HG03342 (cell line): ENCODE measurements around the gene ZMAT5.

Experiments used
- ATAC-seq: cut with Tn5 transposase; IDR thresholded peaks from one replicate; pipeline ENCODE4 v1.9.1; 2021; ENCODE audit warnings: mild to moderate bottlenecking, moderate library complexity; ENCODE audit not compliant: unreplicated experiment

ZMAT5 gene

DNA sequence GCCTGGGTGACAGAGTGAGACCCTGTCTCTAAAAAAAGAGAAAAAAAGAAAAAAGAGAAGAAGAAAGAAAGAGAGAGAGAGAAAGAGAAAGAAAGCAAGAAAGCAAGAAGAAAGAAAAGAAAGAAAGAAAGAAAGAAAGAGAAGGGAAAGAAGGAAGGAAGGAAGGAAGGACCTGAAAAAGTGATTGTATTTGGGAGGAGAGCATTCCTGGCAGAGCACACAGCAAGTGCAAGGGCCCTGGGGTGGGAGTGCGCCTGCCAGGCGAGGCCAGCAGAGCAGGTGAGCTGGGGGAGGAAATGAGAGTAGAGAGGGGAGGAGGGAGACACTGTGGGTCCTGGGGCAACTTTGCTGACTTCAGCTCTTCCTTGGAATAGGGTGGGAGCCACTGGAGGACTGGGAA, 54.7 kb downstream of the ZMAT5 start:
- ATAC-seq, result no peak

DNA sequence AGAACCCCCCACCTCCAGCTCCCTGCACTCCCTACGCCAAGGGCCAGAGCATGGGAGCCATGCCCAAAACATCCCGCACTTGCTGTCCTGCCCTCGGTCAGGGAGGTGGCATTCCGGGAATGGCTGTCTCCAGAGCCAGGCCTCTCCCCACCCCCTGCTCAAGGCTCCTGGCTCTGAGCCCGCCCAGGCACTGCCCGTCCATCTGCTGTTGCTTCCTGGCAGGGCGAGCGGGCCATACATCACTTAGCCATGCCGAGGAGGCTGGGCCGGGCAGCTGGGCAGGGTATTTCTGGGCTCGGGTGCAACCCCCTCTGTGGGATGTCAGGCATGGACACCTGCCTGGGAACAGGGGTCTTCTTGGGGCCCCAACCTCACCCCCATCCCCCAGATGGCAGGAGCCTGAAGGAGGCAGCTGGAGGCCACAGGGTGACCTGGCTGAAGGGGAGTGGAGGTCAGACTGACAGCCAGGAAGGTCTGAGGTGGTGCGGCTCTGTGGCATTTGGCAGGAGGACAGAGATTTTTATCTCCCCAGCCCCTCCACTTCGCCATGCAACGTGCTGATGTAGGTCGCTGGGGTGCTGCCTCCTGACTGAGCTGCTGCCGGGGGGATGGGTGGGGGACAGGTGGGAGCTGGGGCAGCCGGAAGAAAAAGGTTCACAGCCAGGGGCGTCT, 55.7 kb downstream of the ZMAT5 start:
- ATAC-seq, result no peak

DNA sequence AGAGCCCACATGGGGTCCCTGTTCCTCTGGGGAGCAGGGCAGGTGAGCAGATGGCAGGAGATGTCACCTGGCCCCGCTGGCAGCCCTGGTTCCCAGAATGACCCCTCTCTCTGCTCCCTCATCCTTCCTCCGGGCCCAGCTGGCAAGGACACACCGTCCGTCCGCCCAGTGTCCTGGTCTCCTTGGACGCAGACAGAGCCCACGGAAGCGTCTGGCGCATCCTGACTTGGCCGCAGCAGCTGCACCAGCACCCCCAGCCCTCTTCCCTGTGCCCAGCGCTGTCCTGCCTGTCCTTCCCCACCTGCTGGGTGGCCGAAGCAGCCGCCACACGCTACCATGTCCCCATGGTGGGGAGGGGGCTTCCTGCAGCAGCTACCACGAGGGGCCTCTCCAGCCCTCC, 56.6 kb downstream of the ZMAT5 start:
- ATAC-seq, result no peak

GRCh38 chr22:29707471-29707870, 59.3 kb downstream of the ZMAT5 start:
- ATAC-seq, result no peak

DNA sequence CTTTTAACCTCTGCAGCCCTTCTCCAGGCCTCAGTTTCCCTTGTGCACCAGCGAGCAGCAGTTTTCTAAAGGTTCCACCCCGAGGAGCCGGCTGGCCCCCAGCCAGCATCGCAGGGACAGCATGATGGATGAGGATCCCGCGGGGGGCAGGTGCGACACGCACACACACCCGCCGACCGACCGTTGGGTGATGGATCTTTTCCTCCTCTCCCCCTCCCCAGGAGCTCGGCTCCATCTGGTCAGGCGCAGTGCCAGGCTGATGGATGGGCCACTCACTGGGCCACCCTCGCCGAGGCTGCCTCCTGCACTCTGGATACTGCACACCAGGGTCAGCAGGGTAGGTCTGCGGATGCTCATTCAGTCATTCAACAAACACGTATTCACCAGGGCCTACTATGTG, 59.8 kb downstream of the ZMAT5 start:
- ATAC-seq, result no peak

- no peak for ATAC-seq
These were observed 60.3 kb downstream of the ZMAT5 start for GRCh38 chr22:29706486-29706885.

DNA sequence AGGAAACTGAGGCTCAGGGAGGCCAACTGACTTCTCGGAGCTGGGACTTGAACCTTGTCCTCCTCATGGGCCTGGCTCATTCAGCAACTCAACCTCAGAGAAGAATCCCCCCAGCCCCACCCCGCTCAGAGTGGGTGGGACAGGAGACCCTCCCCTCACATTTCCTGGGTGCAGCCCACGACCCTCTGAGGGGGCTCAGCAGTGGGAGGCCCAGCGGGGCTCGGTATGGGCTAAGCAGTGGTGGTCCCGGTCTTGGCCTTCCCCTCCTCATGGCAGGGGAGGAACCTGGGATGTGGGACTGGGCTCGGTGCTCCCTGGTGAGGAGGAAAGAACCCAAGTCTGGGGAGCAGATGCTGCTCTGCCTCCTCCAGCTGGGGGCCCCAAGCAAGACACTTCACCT, 61.2 kb downstream of the ZMAT5 start:
- ATAC-seq, result no peak

DNA sequence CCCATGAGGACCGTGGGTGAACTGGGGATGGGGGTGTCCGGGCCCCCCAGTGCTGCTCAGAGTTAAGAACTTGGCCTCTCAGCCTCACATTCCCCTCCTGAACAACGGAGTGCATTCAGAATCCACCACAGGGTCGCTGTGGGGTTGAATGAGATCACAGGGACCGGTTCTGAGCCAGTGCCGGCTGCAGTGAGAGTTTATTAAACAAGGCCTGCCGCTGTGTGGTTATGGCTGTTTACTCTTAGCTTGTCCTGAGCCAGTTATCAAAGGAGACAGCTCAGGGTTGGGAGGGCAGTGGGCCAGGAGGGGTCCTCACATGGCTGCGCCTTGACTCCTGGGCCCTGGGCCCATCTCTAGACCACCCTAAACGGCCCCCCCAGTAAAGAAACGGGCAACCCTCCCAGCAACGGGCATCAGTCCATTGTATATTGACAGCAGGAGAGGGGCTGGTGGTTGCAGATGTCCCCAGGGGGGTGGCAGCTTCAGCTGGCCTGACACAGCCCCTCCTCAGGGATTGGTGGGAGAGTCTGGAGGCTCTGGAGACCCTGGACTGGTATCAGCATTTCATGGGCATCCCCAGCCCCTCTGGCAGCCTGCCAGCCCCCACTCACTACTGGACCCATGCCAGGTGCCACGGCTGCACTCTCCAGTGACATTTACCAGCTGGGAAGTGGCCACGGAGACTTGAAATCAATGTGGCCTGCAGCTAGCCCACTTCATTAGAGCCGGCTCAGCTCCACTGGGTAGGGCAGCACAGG, 62.1 kb downstream of the ZMAT5 start:
- no peak for ATAC-seq

GRCh38 chr22:29703569-29704195, 63.1 kb downstream of the ZMAT5 start:
- ATAC-seq, result no peak

- ATAC-seq, result no peak
These were observed 63.8 kb downstream of the ZMAT5 start for GRCh38 chr22:29702931-29703501.

GRCh38 chr22:29702000-29702930, 64.5 kb downstream of the ZMAT5 start:
- ATAC-seq, result no peak

GRCh38 chr22:29701155-29701999, 65.4 kb downstream of the ZMAT5 start:
- no peak for ATAC-seq

DNA sequence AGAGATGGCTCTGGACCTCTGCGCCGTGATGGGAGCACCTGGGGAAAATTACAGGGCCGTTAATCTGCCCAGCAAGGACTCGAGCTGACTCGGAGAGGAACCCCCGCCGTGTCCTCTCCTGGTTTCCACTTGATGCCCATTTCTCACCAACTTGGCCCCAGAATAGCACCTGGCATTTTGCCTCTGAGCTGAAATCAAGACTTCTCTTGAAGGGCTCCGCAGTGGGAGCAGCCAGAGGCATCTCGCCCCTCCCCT, 66.0 kb downstream of the ZMAT5 start:
- no peak for ATAC-seq

DNA sequence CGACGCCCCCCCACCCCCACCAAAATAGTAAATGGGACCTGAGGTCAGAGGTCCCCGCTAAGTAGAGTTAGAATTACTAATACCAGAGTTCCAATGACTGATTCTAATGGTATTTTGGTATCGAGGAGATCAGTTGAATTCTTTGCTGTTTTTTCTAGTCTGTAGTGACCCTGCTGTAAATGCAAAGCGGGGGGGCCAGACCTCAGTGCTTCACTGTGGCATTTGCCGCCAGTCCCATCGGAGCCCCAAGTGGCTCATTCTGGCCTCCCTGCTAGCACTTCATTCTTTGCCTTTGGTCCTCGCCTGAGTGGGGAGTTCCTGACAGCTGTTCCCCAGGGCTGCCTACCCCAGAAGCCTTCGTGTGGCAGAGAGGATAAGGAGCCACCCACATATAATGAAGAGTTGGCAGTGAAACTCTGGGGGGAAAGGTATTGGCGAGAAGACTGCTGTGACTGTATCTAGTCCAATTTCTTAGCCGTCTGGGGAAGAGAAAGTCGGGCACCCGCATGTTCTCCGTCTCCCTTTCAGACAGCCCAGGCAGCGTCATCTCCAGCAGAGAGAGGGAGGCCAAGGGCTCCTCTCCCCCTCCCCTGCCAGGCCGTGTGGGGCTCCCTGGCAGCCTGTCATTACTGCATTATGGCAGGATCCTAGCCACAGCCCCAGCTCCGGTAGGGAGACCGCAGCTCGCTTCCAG, 66.5 kb downstream of the ZMAT5 start:
- no peak for ATAC-seq

DNA sequence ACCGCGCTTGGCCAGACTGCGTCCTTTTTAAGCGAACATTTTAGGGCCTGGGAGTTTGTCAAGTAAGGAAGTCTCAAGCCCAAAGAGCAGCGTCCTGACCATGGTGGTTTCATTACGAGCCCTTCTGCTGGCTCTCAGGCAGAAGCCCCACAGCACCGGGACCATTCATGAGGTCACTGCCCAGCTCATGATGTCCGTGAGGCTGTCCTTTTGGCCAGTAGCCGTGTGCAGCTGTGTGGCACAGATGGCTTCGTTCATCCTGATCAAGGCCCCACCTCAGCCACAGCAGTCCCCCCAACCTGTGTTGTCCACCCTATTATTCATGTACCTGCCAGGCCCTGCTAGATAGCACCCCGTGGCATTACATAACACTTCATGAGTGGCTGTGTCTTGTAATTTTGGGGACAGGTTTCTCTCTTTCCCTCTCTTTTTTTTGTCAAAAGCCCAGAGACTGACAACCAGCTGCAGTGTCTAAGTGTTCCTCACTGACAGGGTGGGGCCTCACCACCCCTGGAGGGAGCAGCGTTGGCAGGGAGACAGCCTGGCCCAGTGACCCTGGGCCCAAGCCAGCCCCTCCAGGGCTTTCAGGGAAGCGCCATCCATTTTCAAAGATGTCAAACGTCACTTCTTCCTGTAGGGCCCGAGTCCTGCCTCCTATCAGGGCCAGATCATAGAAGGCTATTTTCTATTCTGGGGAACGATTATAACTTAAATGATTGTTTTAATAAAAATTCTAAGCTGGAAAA, 68.8 kb downstream of the ZMAT5 start:
- ATAC-seq, result no peak

DNA sequence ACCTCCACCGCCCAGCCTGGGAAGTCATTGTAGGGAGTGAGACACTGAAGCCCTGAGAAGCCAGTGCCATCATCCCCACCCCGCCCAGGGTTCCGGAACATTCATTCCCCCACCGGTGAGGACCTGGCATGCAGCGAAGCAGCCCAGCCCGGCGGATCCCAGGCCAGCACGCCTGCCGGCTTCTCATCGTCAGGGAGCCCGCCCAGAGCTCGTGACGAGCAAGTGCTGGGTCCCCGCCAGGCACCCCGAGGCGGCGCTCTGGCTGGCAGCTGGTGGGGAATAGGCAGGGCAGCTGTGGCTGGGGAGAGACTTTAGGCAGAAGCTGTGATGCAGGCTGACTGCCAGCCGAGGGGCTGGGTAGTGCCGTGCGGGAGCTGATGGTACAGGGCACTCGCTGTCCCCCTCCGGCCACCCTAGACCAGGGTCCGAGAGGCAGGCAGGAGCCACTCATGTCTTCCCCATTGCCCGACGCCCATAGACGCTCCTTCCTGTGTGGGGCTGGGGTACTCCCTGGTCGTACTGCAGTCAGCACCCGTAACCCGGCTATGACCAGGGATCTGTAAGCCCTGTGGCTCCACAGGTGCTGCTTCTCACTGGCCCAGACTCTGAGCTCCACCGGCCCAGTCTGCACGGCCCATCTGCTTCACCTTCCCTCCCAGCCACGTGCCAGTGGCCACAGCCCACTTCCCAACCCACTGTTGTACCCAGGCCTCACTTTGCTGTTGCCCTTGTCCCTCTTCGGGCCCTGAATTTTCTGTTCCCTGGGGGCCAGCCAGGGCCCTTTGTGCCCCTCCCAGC, 71.5 kb downstream of the ZMAT5 start:
- no peak for ATAC-seq

DNA sequence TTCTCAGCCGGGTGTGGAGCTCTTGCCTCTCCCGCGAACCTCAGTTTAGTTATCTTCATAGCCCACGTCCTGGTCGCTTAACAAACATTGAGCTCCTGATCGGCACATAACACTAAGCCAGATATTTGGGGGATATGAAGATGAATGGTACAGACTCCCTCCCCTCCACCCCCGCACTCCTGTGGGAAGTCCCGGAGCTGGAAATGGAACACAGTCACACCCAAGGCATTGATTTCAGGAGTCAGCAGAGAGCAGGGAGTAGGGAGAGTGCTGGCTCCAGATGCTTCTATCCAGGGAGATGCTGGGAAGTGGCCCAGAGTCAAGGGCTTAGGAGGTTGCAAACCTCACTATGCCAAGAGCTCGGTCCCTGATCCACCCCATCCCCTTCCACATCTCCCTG, 73.1 kb downstream of the ZMAT5 start:
- ATAC-seq, result no peak

DNA sequence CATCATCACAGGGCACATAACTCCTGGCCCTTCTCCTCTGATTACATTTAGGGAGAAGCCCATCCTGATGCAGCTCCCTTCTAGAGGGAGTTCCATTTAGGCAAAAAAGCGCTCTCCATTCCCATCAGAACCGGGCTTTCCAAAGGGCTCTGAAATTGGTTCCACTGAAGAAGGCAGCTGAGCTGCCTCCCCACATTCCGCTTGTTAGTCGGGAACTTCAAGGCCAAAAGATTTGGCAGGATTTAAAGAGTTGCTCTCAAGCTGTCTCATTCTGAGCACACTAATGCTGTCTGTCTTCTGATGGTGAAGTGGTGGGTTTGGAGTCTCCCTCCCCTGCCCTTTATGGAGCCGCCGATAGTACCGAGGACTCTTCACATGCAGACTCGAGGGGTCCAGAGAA, 73.6 kb downstream of the ZMAT5 start:
- ATAC-seq, result no peak
